Ascending aorta (tissue), 2 donors: ENCODE results near the gene EDARADD. TPM values are rescaled to one million over a fixed set of nuclear protein-coding genes. Genes with fewer than 3 reads are reported as not detected.

Experiments
- DNase-seq, 2 donors: peaks; one replicate each; pipeline ENCODE4 v3.0.0-alpha.2; 2019; ENCODE audit warnings: low spot score in 2 of 2
- H3K27ac ChIP-seq, 2 donors: fragments of 200-600 bp; sonication (generic); one replicate each; pipeline ENCODE4 v1.5.1; 2016 to 2017; ENCODE audit warnings: mild to moderate bottlenecking in 1 of 2
- H3K27me3 ChIP-seq: fragments of 200-600 bp; sonication (generic); one replicate; pipeline ENCODE4 v1.5.1; 2017
- H3K36me3 ChIP-seq, 2 donors: fragments of 200-600 bp; sonication (generic); one replicate each; pipeline ENCODE4 v1.5.1; 2016
- H3K4me1 ChIP-seq, 2 donors: fragments of 200-600 bp; sonication (generic); one replicate each; pipeline ENCODE4 v1.5.1; 2016 to 2017; ENCODE audit warnings: mild to moderate bottlenecking in 1 of 2
- H3K4me3 ChIP-seq, 2 donors: fragments of 200-600 bp; sonication (generic); one replicate each; pipeline ENCODE4 v1.5.1; 2016 to 2017; ENCODE audit warnings: mild to moderate bottlenecking in 1 of 2
- H3K9me3 ChIP-seq, 2 donors: fragments of 200-600 bp; sonication (generic); one replicate each; pipeline ENCODE4 v1.5.1; 2016
- intact Hi-C: fragments of 100-400 bp; cut with DNase I; formaldehyde crosslinking; loops from one replicate; pipeline ENCODE4 v1.15.1; 2023
- total RNA-seq: library from RNA; depleted of rRNA; stranded (reverse); fragments of >200 nt; gene quantifications from one replicate; pipeline ENCODE4 v1.1.0, GENCODE V29; 2016
- TF ChIP-seq, protein P1 (sequence below), 3 experiments: fragments of 200-600 bp in 2 of 3; fragments of 450-650 bp in 1 of 3; sonication (generic) in 2 of 3; IDR thresholded peaks; one replicate each; pipeline ENCODE4 v1.5.1; 2016 to 2019; ENCODE audit warnings: antibody characterized with exemption in 3 of 3, mild to moderate bottlenecking in 1 of 3, moderate library complexity in 1 of 3

The EDARADD gene
- total RNA-seq, 1 donor from 2014 or later = not detected

GRCh38 chr1:236417336-236417735 is 23.2 kb downstream of the EDARADD start:
- Histone ChIP-seq H3K36me3 (no peaks in the 10 kb centered on the region), H3K27ac (no peak overlapping the region), H3K9me3 (no peaks in the 10 kb centered on the region), H3K4me1 (no peaks in the 10 kb centered on the region), H3K4me3 (no peak overlapping the region), H3K27me3 (no peaks in the 10 kb centered on the region)
- TF ChIP-seq, protein P1, sequence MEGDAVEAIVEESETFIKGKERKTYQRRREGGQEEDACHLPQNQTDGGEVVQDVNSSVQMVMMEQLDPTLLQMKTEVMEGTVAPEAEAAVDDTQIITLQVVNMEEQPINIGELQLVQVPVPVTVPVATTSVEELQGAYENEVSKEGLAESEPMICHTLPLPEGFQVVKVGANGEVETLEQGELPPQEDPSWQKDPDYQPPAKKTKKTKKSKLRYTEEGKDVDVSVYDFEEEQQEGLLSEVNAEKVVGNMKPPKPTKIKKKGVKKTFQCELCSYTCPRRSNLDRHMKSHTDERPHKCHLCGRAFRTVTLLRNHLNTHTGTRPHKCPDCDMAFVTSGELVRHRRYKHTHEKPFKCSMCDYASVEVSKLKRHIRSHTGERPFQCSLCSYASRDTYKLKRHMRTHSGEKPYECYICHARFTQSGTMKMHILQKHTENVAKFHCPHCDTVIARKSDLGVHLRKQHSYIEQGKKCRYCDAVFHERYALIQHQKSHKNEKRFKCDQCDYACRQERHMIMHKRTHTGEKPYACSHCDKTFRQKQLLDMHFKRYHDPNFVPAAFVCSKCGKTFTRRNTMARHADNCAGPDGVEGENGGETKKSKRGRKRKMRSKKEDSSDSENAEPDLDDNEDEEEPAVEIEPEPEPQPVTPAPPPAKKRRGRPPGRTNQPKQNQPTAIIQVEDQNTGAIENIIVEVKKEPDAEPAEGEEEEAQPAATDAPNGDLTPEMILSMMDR (IDR thresholded peaks at IDR 0.05) = no peak
- no peak for DNase-seq
- intact Hi-C loops = no loop called here

DNA sequence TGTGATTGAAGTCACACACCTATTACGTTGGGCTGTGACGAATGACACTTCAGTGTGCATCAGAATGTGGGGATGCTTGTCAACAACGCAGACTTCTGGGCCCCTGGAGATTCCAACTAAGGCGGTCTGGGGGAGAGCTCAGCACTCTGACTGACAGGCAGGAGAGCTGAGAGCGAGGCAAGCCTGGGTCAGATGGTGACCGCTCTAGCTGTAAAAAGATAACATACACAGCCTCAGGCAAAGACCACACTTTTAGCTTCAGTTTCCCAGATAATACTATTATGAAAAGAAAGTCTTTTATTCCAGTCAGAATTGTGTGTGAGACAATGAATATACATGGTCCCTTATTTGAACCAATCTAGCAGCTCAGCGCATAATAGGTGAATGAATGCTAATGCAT is 25.4 kb downstream of the EDARADD start:
- H3K9me3 ChIP-seq = no peaks in the 10 kb centered on the region
- no peak overlapping the region for H3K27ac ChIP-seq
- H3K4me3 ChIP-seq = no peak overlapping the region
- H3K36me3 ChIP-seq = no peaks in the 10 kb centered on the region
- no peaks in the 10 kb centered on the region for H3K27me3 ChIP-seq
- H3K4me1 ChIP-seq = no peaks in the 10 kb centered on the region
- DNase-seq = peak in 1 of 2 donors; percentile 12
- TF ChIP-seq, protein P1 (IDR thresholded peaks at IDR 0.05) = no peak
- intact Hi-C loops = no loop called here

DNA sequence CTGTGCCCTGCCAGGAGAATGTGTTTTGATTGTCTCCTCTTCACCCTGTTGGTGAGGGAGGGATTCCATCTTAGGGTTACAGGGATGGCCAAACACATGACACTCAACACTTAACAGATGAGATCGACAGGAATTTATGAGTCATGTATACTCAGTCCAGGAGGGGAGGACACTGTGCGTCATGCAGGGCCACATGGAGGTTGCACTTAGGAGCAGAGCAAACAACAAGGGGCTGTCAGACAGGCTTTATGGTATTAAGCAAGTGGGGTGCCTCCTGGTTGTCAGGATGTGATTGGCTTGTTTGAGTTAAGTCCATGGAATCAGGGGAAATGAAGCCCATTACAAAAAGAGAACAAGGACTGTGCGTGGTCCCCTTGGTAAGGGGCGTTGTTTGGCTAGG is 26.9 kb downstream of the EDARADD start:
- Histone ChIP-seq H3K9me3 (no peaks in the 10 kb centered on the region), H3K36me3 (no peaks in the 10 kb centered on the region), H3K4me1 (no peaks in the 10 kb centered on the region), H3K27ac (no peak overlapping the region), H3K4me3 (no peak overlapping the region), H3K27me3 (no peaks in the 10 kb centered on the region)
- peak in 1 of 2 donors; percentile 11 for DNase-seq
- TF ChIP-seq, protein P1 (IDR thresholded peaks at IDR 0.05) = no peak
- intact Hi-C loops = no loop called here

- H3K9me3 ChIP-seq = no peaks in the 10 kb centered on the region
- no peaks in the 10 kb centered on the region for H3K36me3 ChIP-seq
- no peak overlapping the region for H3K27ac ChIP-seq
- TF ChIP-seq, protein P1 (IDR thresholded peaks at IDR 0.05) = no peak
- H3K4me3 ChIP-seq = no peak overlapping the region
- H3K4me1 ChIP-seq = no peaks in the 10 kb centered on the region
- no peak for DNase-seq
- H3K27me3 ChIP-seq = no peaks in the 10 kb centered on the region
- intact Hi-C loops = no loop called here
Observed at GRCh38 chr1:236421850-236422516, 27.9 kb downstream of the EDARADD start.

DNA sequence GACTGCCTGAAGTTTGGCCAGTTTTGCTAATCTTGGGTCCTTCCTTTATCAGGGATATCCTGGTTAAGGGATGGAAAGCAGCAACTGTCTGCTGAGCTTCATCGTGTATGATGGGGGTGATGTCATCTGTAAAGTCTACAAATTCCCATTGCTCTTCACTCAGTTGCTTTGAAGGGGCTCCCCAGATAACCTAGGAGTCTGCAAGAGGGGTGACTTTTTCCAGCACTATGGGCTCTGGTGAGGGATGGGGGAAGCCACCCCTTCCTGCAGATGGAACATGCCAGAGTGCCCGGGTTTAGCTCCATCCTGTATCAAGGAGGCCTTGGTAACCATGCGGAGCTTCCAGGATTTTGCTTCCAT is 28.4 kb downstream of the EDARADD start:
- TF ChIP-seq, protein P1 (IDR thresholded peaks at IDR 0.05) = no peak
- Histone ChIP-seq H3K4me3 (no peak overlapping the region), H3K9me3 (no peaks in the 10 kb centered on the region), H3K27me3 (no peaks in the 10 kb centered on the region), H3K36me3 (no peaks in the 10 kb centered on the region), H3K27ac (no peak overlapping the region), H3K4me1 (no peaks in the 10 kb centered on the region)
- DNase-seq = no peak
- intact Hi-C loops = no loop called here
